ENCODE measurements around the gene MYLK4.

DNA sequence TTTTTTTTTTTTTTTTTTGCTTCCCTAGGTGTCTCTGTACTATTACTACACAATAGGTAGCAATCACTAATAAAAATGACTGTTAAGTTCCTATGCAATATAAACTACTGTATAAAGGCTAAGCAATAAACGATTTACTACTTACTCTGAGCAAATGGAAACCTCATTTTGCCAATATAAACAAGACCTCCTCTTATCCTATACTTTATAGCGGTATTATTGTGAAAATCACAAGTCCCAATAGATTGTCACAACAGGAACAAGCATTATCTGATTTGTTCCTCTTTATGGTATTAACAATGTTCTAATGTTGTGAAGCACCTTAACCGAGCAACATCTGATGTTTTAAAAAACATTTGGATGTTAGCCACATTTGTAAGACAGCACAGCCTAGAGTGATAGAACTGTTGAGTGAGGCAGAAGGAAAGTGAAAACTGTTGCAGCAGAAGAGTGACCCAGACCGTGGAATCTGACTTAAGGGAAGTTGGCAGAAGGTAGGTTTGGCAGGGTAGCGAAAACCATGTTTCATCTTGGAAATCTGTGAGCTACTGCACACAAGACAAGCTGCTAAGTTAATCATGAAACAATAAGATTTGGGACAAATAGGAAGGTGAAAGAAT lies 94.2 kb downstream of the MYLK4 start:
- TF ChIP-seq, protein P1, sequence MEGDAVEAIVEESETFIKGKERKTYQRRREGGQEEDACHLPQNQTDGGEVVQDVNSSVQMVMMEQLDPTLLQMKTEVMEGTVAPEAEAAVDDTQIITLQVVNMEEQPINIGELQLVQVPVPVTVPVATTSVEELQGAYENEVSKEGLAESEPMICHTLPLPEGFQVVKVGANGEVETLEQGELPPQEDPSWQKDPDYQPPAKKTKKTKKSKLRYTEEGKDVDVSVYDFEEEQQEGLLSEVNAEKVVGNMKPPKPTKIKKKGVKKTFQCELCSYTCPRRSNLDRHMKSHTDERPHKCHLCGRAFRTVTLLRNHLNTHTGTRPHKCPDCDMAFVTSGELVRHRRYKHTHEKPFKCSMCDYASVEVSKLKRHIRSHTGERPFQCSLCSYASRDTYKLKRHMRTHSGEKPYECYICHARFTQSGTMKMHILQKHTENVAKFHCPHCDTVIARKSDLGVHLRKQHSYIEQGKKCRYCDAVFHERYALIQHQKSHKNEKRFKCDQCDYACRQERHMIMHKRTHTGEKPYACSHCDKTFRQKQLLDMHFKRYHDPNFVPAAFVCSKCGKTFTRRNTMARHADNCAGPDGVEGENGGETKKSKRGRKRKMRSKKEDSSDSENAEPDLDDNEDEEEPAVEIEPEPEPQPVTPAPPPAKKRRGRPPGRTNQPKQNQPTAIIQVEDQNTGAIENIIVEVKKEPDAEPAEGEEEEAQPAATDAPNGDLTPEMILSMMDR (conservative IDR thresholded peaks at IDR 0.05) = no peak
- TF ChIP-seq EZH2 (IDR thresholded peaks at IDR 0.05; ENCODE audit: low read depth) = no peak
